ENCODE measurements around the gene YWHAE. TPM values are rescaled to one million over a fixed set of nuclear protein-coding genes. Genes with fewer than 3 reads are reported as not detected.

YWHAE gene
- total RNA-seq, 1 donor from 2014 or later: 458 TPM

- TF ChIP-seq CTCF (IDR thresholded peaks at IDR 0.05): no peak
Measured at GRCh38 chr17:1340371-1340770, 59.7 kb downstream of the YWHAE start.

GRCh38 chr17:1331708-1332107 is 68.3 kb downstream of the YWHAE start:
- no peak overlapping the region for H3K4me3 Mint-ChIP-seq (ENCODE audit: unreplicated experiment)
- H3K9me3 Mint-ChIP-seq (ENCODE audit: unreplicated experiment): no peaks in the 10 kb centered on the region
- H3K36me3 Mint-ChIP-seq (ENCODE audit: unreplicated experiment): no peaks in the 10 kb centered on the region
- TF ChIP-seq CTCF (IDR thresholded peaks at IDR 0.05): no peak
- H3K27me3 Mint-ChIP-seq (ENCODE audit: unreplicated experiment): no peaks in the 10 kb centered on the region
- no peak overlapping the region for H3K27ac Mint-ChIP-seq (ENCODE audit: unreplicated experiment)
- no peak for DNase-seq (ENCODE audit: extremely low spot score, unreplicated experiment)
- peaks cover 5% of the 10 kb centered on the region for H3K4me1 Mint-ChIP-seq (ENCODE audit: unreplicated experiment)

More at GRCh38 chr17:1340371-1340770, 59.7 kb downstream of the YWHAE start:
- Mint-ChIP-seq H3K27me3 (ENCODE audit: unreplicated experiment) (no peaks in the 10 kb centered on the region), H3K4me1 (ENCODE audit: unreplicated experiment) (no peaks in the 10 kb centered on the region), H3K36me3 (ENCODE audit: unreplicated experiment) (peaks cover 22% of the 10 kb centered on the region), H3K9me3 (ENCODE audit: unreplicated experiment) (no peaks in the 10 kb centered on the region), H3K27ac (ENCODE audit: unreplicated experiment) (no peak overlapping the region), H3K4me3 (ENCODE audit: unreplicated experiment) (no peak overlapping the region)
- no peak for DNase-seq (ENCODE audit: extremely low spot score, unreplicated experiment)

- DNase-seq (ENCODE audit: extremely low spot score, unreplicated experiment): no peak
Measured at GRCh38 chr17:1329745-1330343, 70.2 kb downstream of the YWHAE start.

GRCh38 chr17:1328437-1328836 is 71.6 kb downstream of the YWHAE start:
- Mint-ChIP-seq H3K27ac (ENCODE audit: unreplicated experiment) (no peak overlapping the region), H3K4me1 (ENCODE audit: unreplicated experiment) (peaks cover 5% of the 10 kb centered on the region), H3K4me3 (ENCODE audit: unreplicated experiment) (no peak overlapping the region), H3K36me3 (ENCODE audit: unreplicated experiment) (no peaks in the 10 kb centered on the region), H3K27me3 (ENCODE audit: unreplicated experiment) (no peaks in the 10 kb centered on the region), H3K9me3 (ENCODE audit: unreplicated experiment) (no peaks in the 10 kb centered on the region)
- no peak for DNase-seq (ENCODE audit: extremely low spot score, unreplicated experiment)
- TF ChIP-seq CTCF (IDR thresholded peaks at IDR 0.05): no peak

More at GRCh38 chr17:1329745-1330343, 70.2 kb downstream of the YWHAE start:
- Mint-ChIP-seq H3K4me1 (ENCODE audit: unreplicated experiment) (peaks cover 5% of the 10 kb centered on the region), H3K4me3 (ENCODE audit: unreplicated experiment) (no peak overlapping the region), H3K36me3 (ENCODE audit: unreplicated experiment) (no peaks in the 10 kb centered on the region), H3K9me3 (ENCODE audit: unreplicated experiment) (no peaks in the 10 kb centered on the region), H3K27ac (ENCODE audit: unreplicated experiment) (no peak overlapping the region), H3K27me3 (ENCODE audit: unreplicated experiment) (no peaks in the 10 kb centered on the region)
- no peak for TF ChIP-seq CTCF (IDR thresholded peaks at IDR 0.05)

- no peak overlapping the region for H3K4me3 Mint-ChIP-seq (ENCODE audit: unreplicated experiment)
Measured at GRCh38 chr17:1325766-1326165, 74.3 kb downstream of the YWHAE start.

More at GRCh38 chr17:1325766-1326165, 74.3 kb downstream of the YWHAE start:
- H3K27me3 Mint-ChIP-seq (ENCODE audit: unreplicated experiment): peaks cover 3% of the 10 kb centered on the region
- no peaks in the 10 kb centered on the region for H3K36me3 Mint-ChIP-seq (ENCODE audit: unreplicated experiment)
- no peaks in the 10 kb centered on the region for H3K9me3 Mint-ChIP-seq (ENCODE audit: unreplicated experiment)
- no peaks in the 10 kb centered on the region for H3K4me1 Mint-ChIP-seq (ENCODE audit: unreplicated experiment)
- no peak for TF ChIP-seq CTCF (IDR thresholded peaks at IDR 0.05)
- no peak for DNase-seq (ENCODE audit: extremely low spot score, unreplicated experiment)
- H3K27ac Mint-ChIP-seq (ENCODE audit: unreplicated experiment): no peak overlapping the region

Measured in osteocyte (in vitro differentiated cells).